GM18870 (cell line): ENCODE measurements around the gene MRGPRX1.
"Not testable (repeated sequence)": the region's sequence is repeated elsewhere in the genome, so short reads cannot be mapped to it uniquely, and the experiment has no call there.

Experiments used
- ATAC-seq: cut with Tn5 transposase; IDR thresholded peaks from one replicate; pipeline ENCODE4 v1.9.1; 2021; ENCODE audit warnings: moderate library complexity; ENCODE audit not compliant: unreplicated experiment

The MRGPRX1 gene

GRCh38 chr11:18939314-18939713, at the start of gene MRGPRX1:
Gene MRGPRX1, minus strand, starts transcription at chr11:18939414. Its CDS starts 4,630 bp downstream, at chr11:18934784.
- ATAC-seq, result no peak

GRCh38 chr11:18987454-18988231, 48.4 kb upstream of the MRGPRX1 start:
- ATAC-seq, result no peak

GRCh38 chr11:18986744-18987143, 47.5 kb upstream of the MRGPRX1 start:
- no peak for ATAC-seq

GRCh38 chr11:18981897-18982296, 42.7 kb upstream of the MRGPRX1 start:
- no peak for ATAC-seq

GRCh38 chr11:18974192-18974591, 35.0 kb upstream of the MRGPRX1 start:
- ATAC-seq, result no peak

GRCh38 chr11:18972336-18972735, 33.1 kb upstream of the MRGPRX1 start:
- ATAC-seq, result no peak

GRCh38 chr11:18969720-18970119, 30.5 kb upstream of the MRGPRX1 start:
- no peak for ATAC-seq

GRCh38 chr11:18958221-18958910, 19.2 kb upstream of the MRGPRX1 start:
- no peak for ATAC-seq

GRCh38 chr11:18956630-18957029, 17.4 kb upstream of the MRGPRX1 start:
- ATAC-seq, result no peak

GRCh38 chr11:18936002-18936673, 3.1 kb downstream of the MRGPRX1 start:
- no peak for ATAC-seq

- ATAC-seq, result no peak
Measured at GRCh38 chr11:18934195-18934814, 4.9 kb downstream of the MRGPRX1 start.

GRCh38 chr11:18927550-18928322, 11.5 kb downstream of the MRGPRX1 start:
- ATAC-seq, result no peak

- not testable (repeated sequence) for ATAC-seq
Measured at GRCh38 chr11:18925426-18925825, 13.8 kb downstream of the MRGPRX1 start.

- ATAC-seq, result no peak
Measured at GRCh38 chr11:18912883-18913282, 26.3 kb downstream of the MRGPRX1 start.

- no peak for ATAC-seq
Measured at GRCh38 chr11:18907391-18907790, 31.8 kb downstream of the MRGPRX1 start.

GRCh38 chr11:18900637-18901036, 38.6 kb downstream of the MRGPRX1 start:
- not testable (repeated sequence) for ATAC-seq

GRCh38 chr11:18900151-18900611, 39.0 kb downstream of the MRGPRX1 start:
- not testable (repeated sequence) for ATAC-seq

GRCh38 chr11:18891712-18892111, 47.5 kb downstream of the MRGPRX1 start:
- not testable (repeated sequence) for ATAC-seq

- ATAC-seq, result no peak
Measured at GRCh38 chr11:18890615-18891014, 48.6 kb downstream of the MRGPRX1 start.
